ENCODE results near the gene CYP2D6.
"Not testable (repeated sequence)": the region's sequence is repeated elsewhere in the genome, so short reads cannot be mapped to it uniquely, and the experiment has no call there.

DNA sequence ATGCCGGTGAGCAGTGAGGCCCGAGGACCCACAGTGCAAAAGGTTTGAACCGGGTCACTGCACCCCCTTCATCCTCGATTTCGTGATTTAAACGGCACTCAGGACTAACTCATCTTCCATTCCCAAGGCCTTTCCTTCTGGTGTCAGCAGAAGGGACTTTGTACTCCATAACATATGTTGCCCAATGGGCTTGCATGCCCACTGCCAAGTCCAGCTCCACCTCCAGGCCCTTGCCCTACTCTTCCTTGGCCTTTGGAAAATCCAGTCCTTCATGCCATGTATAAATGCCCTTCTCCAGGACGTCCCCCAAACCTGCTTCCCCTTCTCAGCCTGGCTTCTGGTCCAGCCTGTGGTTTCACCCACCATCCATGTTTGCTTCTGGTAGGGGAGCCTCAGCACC lies 428 bp downstream of the CYP2D6 start:
- TF ChIP-seq, protein P1, sequence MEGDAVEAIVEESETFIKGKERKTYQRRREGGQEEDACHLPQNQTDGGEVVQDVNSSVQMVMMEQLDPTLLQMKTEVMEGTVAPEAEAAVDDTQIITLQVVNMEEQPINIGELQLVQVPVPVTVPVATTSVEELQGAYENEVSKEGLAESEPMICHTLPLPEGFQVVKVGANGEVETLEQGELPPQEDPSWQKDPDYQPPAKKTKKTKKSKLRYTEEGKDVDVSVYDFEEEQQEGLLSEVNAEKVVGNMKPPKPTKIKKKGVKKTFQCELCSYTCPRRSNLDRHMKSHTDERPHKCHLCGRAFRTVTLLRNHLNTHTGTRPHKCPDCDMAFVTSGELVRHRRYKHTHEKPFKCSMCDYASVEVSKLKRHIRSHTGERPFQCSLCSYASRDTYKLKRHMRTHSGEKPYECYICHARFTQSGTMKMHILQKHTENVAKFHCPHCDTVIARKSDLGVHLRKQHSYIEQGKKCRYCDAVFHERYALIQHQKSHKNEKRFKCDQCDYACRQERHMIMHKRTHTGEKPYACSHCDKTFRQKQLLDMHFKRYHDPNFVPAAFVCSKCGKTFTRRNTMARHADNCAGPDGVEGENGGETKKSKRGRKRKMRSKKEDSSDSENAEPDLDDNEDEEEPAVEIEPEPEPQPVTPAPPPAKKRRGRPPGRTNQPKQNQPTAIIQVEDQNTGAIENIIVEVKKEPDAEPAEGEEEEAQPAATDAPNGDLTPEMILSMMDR (IDR thresholded peaks at IDR 0.05): not testable (repeated sequence)
- not testable (repeated sequence) for TF ChIP-seq POLR2A (IDR thresholded peaks at IDR 0.05)
